Ishikawa (cell line): ENCODE data around the gene RAD52.

ENCODE experiments used
- CEBPB ChIP-seq: IDR thresholded peaks from 2 replicates; pipeline ENCODE4 v1.6.1; 2012
- CREB1 ChIP-seq: IDR thresholded peaks from 2 replicates; pipeline ENCODE4 v1.6.1; 2012; ENCODE audit warnings: low read depth
- EGR1 ChIP-seq: IDR thresholded peaks from 2 replicates; pipeline ENCODE4 v1.6.1; 2012
- EP300 ChIP-seq: IDR thresholded peaks from 2 replicates; pipeline ENCODE4 v1.6.1; 2012; ENCODE audit warnings: borderline replicate concordance
- FOXM1 ChIP-seq: IDR thresholded peaks from 2 replicates; pipeline ENCODE4 v1.6.1; 2012; ENCODE audit warnings: low read depth, borderline replicate concordance
- MAX ChIP-seq: IDR thresholded peaks from 2 replicates; pipeline ENCODE4 v1.6.1; 2012
- NFIC ChIP-seq: IDR thresholded peaks from 2 replicates; pipeline ENCODE4 v1.6.1; 2012
- RAD21 ChIP-seq: IDR thresholded peaks from 2 replicates; pipeline ENCODE4 v1.6.1; 2012; ENCODE audit warnings: low read depth
- REST ChIP-seq: IDR thresholded peaks from 2 replicates; pipeline ENCODE4 v1.6.1; 2012; ENCODE audit warnings: low read depth, mild to moderate bottlenecking
- TAF1 ChIP-seq: IDR thresholded peaks from 2 replicates; pipeline ENCODE4 v1.6.1; 2012; ENCODE audit warnings: low read depth, mild to moderate bottlenecking
- TCF12 ChIP-seq: IDR thresholded peaks from 2 replicates; pipeline ENCODE4 v1.6.1; 2012; ENCODE audit warnings: low read depth
- TEAD4 ChIP-seq: IDR thresholded peaks from 2 replicates; pipeline ENCODE4 v1.6.1; 2012
- USF1 ChIP-seq: IDR thresholded peaks from 2 replicates; pipeline ENCODE4 v1.6.1; 2012
- YY1 ChIP-seq: IDR thresholded peaks from 2 replicates; pipeline ENCODE4 v1.6.1; 2012; ENCODE audit warnings: low read depth
- ZBTB7A ChIP-seq: IDR thresholded peaks from 2 replicates; pipeline ENCODE4 v1.6.1; 2012; ENCODE audit warnings: low read depth

Gene RAD52

DNA sequence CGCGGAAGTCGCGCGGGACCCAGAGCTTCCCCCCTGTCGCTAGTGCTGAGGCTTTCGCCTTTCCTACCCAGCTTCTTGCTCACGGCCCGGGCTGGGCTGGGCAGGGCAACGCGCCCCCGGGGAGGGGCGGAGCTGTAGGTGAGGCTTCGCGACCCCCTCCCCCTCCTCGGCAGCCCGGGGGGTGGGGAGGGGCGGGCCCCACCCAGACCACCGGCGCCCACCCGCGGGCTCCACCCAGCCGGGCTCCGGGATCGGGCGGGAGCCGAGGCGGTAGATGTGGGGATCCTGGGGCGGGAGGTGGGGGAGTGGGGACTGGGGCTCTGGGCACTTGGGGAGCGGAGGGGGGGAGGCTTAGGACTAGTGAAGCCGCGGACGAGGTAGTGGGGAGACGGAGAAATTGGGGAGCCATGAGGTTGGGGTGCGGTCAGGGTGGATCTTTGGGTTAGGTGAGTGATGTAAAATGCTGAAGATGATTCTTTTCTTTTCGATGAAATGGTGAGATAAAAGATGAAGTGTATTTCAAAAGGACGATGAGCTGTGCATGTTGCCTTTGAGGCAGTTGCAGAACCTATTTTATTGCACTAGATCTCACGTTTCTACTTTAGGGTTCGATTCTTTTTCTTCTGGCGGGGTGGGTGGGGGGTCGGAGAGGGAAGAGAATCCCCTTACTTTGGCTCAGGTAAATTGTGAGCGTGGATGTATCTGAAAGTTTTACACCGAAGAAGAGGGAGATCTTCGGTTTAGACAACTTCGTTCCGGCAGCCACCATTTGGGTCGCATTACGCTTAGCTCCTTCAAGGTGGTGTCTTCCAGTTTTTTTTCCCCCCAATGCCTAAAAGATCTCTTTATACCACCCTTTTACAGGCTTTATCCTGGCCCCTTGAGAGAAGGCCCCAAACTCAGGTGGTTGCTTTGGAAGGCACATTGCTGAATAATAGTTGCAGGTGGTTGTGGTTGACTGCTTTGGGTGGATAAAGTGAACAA, 42.1 kb upstream of the RAD52 start:
- TF ChIP-seq YY1 (no peak; the same call in 1 of the 2 replicates), USF1 (no peak), NFIC (no peak), CREB1 (no peak), ZBTB7A (peak; percentile 96), MAX (0 out of 2 replicates have a peak, but pooled peaks have one; percentile 14)

GRCh38 chr12:990661-991349, 41.3 kb upstream of the RAD52 start, which contains the start of gene ERC1:
ERC1 (plus strand) TSS chr12:991223; CDS start chr12:1027904, 36,681 bp downstream.
- TF ChIP-seq REST (0 out of 2 replicates have a peak, but pooled peaks have one; percentile 25), CEBPB (no peak), ZBTB7A (peak; percentile 61), USF1 (no peak; the same call in 1 of the 2 replicates), FOXM1 (0 out of 2 replicates have a peak, but pooled peaks have one; percentile 31), YY1 (0 out of 2 replicates have a peak, but pooled peaks have one; percentile 17), NFIC (peak; percentile 28; the same call in 1 of the 2 replicates), TEAD4 (no peak), CREB1 (0 out of 2 replicates have a peak, but pooled peaks have one; percentile 51), EP300 (peak; percentile 39; the same call in 1 of the 2 replicates), EGR1 (no peak), MAX (peak; percentile 81), TCF12 (peak; percentile 71), RAD21 (no peak), TAF1 (peak; percentile 76)

- TF ChIP-seq ZBTB7A = no peak
- no peak for TF ChIP-seq CREB1
- peak; percentile 98 for TF ChIP-seq EGR1
- TF ChIP-seq TCF12 = no peak
- 0 out of 2 replicates have a peak, but pooled peaks have one; percentile 38 for TF ChIP-seq NFIC
- TF ChIP-seq YY1 = peak; percentile 52
- TF ChIP-seq USF1 = no peak
- TF ChIP-seq RAD21 = no peak
- TF ChIP-seq MAX = peak; percentile 90
These were observed 40.5 kb upstream of the RAD52 start for GRCh38 chr12:989751-990660.

- TF ChIP-seq FOXM1 (no peak), MAX (no peak), TCF12 (no peak), ZBTB7A (no peak), CREB1 (no peak), YY1 (no peak), TAF1 (no peak), USF1 (no peak)
These were observed 39.6 kb upstream of the RAD52 start for GRCh38 chr12:989051-989450.

DNA sequence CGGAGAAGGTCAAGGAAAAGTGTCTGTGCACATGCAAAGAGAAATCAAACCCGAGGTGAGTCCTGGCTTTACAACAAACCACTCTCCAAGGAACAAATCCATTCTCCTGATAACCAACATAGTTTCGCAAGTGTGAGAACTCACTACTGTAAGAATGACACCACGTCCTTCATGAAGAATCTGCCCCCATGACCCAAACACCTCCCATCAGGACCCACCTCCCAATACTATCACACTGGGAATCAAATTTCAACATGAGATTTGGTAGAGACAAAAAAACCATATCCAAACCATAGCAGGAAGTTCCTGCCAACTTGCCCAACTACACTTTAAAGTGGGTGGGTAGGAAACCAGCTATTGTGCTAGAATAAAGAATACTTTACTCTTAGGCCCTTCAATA, 39.2 kb upstream of the RAD52 start:
- TF ChIP-seq YY1 = no peak
